Keratinocyte (primary cell): ENCODE results near the gene INSC.

Source experiments
- EZH2 ChIP-seq: IDR thresholded peaks from one replicate; pipeline ENCODE4 v1.6.1; 2012; ENCODE audit warnings: inconsistent platforms, mild to moderate bottlenecking, low read length, moderate library complexity
- TF ChIP-seq, protein P1 (sequence below), 3 experiments: IDR thresholded peaks in 1 of 3; conservative IDR thresholded peaks in 1 of 3; optimal IDR thresholded peaks in 1 of 3; 2 replicates in 2 of 3; 3 replicates in 1 of 3; pipeline versions ENCODE3 to v1.5.1; 2011; ENCODE audit warnings: low read length in 3 of 3, mild to moderate bottlenecking in 3 of 3, moderate library complexity in 2 of 3, control low read depth in 1 of 3, inconsistent platforms in 1 of 3; ENCODE audit not compliant: insufficient read depth in 2 of 3; ENCODE audit errors: extremely low read depth in 1 of 3

GRCh38 chr11:15142838-15143237, 28.1 kb downstream of the INSC start:
- TF ChIP-seq, protein P1, sequence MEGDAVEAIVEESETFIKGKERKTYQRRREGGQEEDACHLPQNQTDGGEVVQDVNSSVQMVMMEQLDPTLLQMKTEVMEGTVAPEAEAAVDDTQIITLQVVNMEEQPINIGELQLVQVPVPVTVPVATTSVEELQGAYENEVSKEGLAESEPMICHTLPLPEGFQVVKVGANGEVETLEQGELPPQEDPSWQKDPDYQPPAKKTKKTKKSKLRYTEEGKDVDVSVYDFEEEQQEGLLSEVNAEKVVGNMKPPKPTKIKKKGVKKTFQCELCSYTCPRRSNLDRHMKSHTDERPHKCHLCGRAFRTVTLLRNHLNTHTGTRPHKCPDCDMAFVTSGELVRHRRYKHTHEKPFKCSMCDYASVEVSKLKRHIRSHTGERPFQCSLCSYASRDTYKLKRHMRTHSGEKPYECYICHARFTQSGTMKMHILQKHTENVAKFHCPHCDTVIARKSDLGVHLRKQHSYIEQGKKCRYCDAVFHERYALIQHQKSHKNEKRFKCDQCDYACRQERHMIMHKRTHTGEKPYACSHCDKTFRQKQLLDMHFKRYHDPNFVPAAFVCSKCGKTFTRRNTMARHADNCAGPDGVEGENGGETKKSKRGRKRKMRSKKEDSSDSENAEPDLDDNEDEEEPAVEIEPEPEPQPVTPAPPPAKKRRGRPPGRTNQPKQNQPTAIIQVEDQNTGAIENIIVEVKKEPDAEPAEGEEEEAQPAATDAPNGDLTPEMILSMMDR (optimal IDR thresholded peaks at IDR 0.05 in 1 of 3, IDR thresholded peaks at IDR 0.05 in 1 of 3, conservative IDR thresholded peaks at IDR 0.05 in 1 of 3; ENCODE audit: extremely low read depth in 1 of 3, insufficient read depth in 2 of 3, low read length in 3 of 3), result no peak
- TF ChIP-seq EZH2, result no peak
